Bronchial epithelial cell (primary cell): ENCODE results near the gene RALGDS. TPM values are rescaled to one million over a fixed set of nuclear protein-coding genes. Genes with fewer than 3 reads are reported as not detected.
"Not testable (repeated sequence)": the region's sequence is repeated elsewhere in the genome, so short reads cannot be mapped to it uniquely, and the experiment has no call there.

ENCODE experiments used
- DNase-seq: peaks from one replicate; pipeline ENCODE4 v3.0.0-alpha.2; 2010; ENCODE audit warnings: low read depth
- FAIRE-seq: peaks from 2 replicates; lab custom pipeline; 2011; peaks lifted over from hg19 to GRCh38; lab: Jason Lieb, UNC
- H3K27me3 ChIP-seq: 2 replicates; pipeline ENCODE4 v1.5.1; 2011; ENCODE audit warnings: low read length; ENCODE audit not compliant: control insufficient read depth, insufficient read depth
- H3K36me3 ChIP-seq: 2 replicates; pipeline ENCODE4 v1.5.1; 2011; ENCODE audit warnings: low read length; ENCODE audit not compliant: control insufficient read depth, insufficient read depth
- H3K4me3 ChIP-seq: 2 replicates; pipeline ENCODE4 v1.5.1; 2011; ENCODE audit warnings: mild to moderate bottlenecking, low read depth, low read length, control low read depth
- total RNA-seq: library from RNA; depleted of rRNA; stranded (reverse); fragments of >200 nt; gene quantifications from 2 replicates; pipeline ENCODE4 v1.2.1, GENCODE V29; 2014
- TF ChIP-seq, protein P1 (sequence below): IDR thresholded peaks from 2 replicates; pipeline ENCODE4 v1.5.1; 2011; ENCODE audit warnings: mild to moderate bottlenecking, moderate library complexity, low read length, control low read depth, inconsistent platforms; ENCODE audit not compliant: insufficient read depth, severe bottlenecking

RALGDS gene
- total RNA-seq, 1 donor from 2014 or later, result 18.7 TPM

DNA sequence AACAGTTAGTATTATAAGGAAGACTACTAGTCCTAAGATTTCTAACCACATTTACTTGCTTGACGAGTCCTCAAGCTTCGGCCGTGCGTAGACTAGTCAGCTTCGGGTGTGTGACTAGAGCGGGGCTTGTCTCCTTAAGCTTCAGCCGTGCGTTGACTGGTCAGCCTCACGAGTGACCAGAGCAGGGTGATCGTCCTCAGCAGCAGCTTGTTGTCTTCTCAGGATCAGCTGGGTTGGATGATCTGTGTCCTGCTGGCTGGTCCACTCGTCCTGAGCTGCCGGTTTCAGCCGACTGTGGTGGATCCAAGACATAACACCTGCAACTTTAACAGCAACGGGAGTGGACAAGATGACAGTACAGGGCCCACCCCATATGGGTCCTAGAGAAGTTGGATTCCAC is 42.6 kb downstream of the RALGDS start:
- no peak for DNase-seq
- H3K36me3 ChIP-seq, result no peaks in the 10 kb centered on the region
- TF ChIP-seq, protein P1, sequence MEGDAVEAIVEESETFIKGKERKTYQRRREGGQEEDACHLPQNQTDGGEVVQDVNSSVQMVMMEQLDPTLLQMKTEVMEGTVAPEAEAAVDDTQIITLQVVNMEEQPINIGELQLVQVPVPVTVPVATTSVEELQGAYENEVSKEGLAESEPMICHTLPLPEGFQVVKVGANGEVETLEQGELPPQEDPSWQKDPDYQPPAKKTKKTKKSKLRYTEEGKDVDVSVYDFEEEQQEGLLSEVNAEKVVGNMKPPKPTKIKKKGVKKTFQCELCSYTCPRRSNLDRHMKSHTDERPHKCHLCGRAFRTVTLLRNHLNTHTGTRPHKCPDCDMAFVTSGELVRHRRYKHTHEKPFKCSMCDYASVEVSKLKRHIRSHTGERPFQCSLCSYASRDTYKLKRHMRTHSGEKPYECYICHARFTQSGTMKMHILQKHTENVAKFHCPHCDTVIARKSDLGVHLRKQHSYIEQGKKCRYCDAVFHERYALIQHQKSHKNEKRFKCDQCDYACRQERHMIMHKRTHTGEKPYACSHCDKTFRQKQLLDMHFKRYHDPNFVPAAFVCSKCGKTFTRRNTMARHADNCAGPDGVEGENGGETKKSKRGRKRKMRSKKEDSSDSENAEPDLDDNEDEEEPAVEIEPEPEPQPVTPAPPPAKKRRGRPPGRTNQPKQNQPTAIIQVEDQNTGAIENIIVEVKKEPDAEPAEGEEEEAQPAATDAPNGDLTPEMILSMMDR, result no peak
- peak; percentile 58 for FAIRE-seq
- no peak overlapping the region for H3K4me3 ChIP-seq
- no peaks in the 10 kb centered on the region for H3K27me3 ChIP-seq

DNA sequence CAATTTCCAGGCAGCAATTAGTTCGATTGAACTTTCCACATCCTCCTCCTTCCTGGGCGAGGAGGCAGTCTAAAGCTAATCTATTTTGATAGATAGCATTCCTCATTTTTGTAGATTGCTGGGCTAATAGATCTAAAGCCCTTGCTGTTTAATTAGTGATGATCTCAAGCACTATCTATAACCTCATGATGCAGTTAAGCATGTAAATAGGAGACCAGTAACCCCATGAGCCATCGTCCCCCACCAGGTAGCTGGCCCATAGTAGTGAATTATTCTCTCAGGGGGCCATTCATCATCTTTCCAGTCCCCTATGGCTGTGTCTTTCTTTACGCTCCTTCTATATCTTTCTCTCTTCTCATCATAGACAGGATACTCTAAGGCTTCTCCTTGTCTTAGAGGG is 44.3 kb downstream of the RALGDS start:
- DNase-seq, result no peak
- no peaks in the 10 kb centered on the region for H3K27me3 ChIP-seq
- H3K4me3 ChIP-seq, result no peak overlapping the region
- TF ChIP-seq, protein P1, result no peak
- no peak for FAIRE-seq
- no peaks in the 10 kb centered on the region for H3K36me3 ChIP-seq

DNA sequence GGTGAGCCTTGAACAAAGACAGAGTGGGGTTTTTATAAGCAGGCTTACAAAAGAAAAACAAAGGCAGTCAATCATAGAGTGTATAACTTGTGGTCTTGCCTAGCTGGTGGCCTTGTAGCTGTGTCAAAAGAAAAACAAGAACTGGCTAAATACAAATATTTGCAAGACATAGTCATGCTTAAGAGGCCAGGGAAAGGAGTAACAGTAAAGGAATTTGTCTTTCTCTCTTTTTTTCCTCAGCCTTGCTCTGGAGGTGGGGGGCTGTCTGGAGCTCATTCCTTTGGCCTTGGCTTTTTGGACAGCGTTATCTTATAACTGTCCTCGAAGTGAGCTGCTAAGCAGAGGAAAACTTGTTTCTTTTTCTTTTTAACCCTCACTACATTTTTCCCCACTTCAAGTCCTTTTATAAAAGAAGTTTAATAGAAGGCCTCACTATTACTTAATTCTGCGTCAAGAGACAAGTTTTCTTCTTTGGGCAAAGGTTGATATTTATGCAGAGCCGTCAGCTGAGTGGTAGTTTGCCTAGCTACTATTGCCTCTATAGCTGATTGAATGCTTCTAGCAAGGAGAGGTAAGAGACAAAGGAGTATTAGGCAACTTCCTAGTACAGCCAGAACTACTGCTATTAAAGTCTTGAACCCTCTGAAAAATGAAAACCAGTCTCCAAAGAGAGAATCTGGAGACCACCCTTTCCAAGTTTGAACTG is 45.0 kb downstream of the RALGDS start:
- TF ChIP-seq, protein P1, result no peak
- DNase-seq (peak; percentile 38), FAIRE-seq (no peak)
- Histone ChIP-seq H3K36me3 (no peaks in the 10 kb centered on the region), H3K4me3 (no peak overlapping the region), H3K27me3 (no peaks in the 10 kb centered on the region)

DNA sequence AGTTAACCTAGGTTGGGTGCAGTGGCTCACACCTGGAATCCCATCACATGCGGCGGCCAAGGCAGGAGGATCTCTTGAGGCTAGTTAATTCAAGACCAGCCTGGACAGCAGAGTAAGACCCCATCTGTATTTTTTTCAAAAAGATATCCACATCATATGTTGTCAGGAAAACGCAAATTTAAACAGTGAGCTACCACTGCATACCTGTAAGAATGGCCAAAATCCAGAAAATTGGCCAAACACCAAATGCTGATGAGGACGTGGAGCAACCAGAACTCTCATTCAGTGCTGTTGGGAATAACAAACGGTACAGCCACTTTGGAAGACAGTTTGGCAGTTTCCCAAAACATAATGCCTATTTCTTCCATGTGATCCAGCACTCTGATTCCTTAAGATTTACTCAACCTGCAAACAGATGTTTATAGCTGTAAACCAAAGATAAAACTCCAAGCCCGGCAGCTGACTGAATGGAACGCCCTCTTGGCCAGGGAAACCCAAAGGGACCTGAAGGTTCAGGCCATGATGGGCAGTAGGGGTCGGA is 46.9 kb downstream of the RALGDS start:
- DNase-seq (no peak), FAIRE-seq (no peak)
- Histone ChIP-seq H3K4me3 (no peak overlapping the region), H3K27me3 (no peaks in the 10 kb centered on the region), H3K36me3 (no peaks in the 10 kb centered on the region)
- TF ChIP-seq, protein P1, result no peak

DNA sequence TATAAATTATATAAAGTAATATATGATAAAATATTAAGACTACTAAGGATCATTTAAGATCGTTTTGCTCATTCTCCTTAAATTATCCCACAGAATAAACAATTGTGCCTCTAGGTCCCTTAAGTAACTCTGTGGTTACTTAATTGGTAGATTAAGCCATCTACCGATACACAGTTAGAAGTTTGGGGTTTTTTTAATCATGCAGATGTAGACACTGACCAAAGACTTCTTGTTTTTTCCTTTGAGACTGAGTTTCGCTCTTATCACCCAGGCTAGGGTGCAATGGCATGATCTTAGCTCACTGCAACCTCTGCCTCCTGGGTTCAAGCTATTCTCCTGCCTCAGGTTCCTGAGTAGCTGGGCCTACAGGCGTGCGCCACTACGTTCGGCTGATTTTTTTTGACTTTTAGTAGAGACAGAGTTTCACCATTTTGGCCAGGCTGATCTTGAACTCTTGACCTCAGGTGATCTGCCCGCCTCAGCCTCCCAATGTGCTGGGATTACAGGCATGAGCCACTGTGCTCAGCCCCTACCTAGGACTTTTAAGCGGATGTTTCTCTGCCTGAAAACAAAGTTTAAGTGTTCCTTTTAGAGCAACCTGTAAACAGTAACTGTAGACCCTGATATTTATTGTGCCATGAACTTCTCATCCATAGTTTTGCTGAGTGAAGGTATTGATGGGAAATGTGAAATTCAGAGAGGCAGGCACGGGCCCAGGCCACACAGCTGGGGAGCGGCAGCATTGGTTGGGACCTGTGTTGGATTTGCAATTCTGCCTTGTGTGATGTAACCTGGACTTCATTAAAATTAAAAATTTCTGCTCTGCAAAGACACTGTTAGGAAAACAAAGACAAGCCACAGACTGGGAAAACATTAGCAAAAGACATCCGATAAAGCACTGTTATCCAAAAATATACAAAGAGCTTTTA is 47.7 kb downstream of the RALGDS start:
- Histone ChIP-seq H3K4me3 (no peak overlapping the region), H3K27me3 (no peaks in the 10 kb centered on the region), H3K36me3 (no peaks in the 10 kb centered on the region)
- DNase-seq (no peak), FAIRE-seq (no peak)
- TF ChIP-seq, protein P1, result no peak

DNA sequence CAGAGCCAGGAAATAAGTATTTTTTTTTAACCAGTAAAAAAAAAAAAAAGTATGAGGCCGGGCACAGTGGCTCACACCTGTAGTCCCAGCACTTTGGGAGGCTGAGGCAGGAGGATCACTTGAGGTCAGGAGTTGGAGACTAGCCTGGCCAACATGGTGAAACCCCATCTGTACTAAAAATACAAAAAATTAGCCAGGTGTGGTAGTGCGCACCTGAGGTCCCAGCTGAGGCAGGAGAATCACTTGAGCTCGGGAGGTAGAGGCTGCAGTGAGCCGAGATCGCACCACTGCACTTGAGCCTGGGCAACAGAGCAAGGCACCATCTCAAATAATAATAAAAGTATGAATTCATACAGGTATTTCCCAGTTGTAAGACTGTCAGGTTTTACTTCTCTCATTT is 48.8 kb downstream of the RALGDS start:
- H3K36me3 ChIP-seq, H3K4me3 ChIP-seq, DNase-seq, H3K27me3 ChIP-seq, FAIRE-seq: not testable (repeated sequence)
